SU-DHL-6 (cell line): ENCODE measurements around the gene CALN1.

Source experiments
- H2AFZ ChIP-seq: fragments of 200-600 bp; sonication (generic); 2 replicates; pipeline ENCODE4 v1.6.1; 2014; ENCODE audit warnings: low read depth, mild to moderate bottlenecking, moderate library complexity, mixed read lengths, antibody characterized with exemption, low read length; ENCODE audit not compliant: severe bottlenecking
- H3F3A ChIP-seq: fragments of 200-600 bp; shearing (Covaris generic); 2 replicates; pipeline ENCODE4 v1.6.0; 2016; ENCODE audit warnings: antibody characterized with exemption, mild to moderate bottlenecking; ENCODE audit not compliant: insufficient read depth
- H3K27ac ChIP-seq: fragments of 200-600 bp; sonication (generic); 2 replicates; pipeline ENCODE4 v1.5.1; 2016; ENCODE audit warnings: low read depth, mild to moderate bottlenecking, low read length, moderate library complexity, mixed read lengths
- H3K27me3 ChIP-seq: fragments of 200-600 bp; sonication (generic), shearing (Covaris generic); 2 replicates; pipeline ENCODE4 v1.6.0; 2014; ENCODE audit warnings: mild to moderate bottlenecking, low read length
- H3K36me3 ChIP-seq: fragments of 200-600 bp; sonication (generic); 2 replicates; pipeline ENCODE4 v1.6.1; 2014; ENCODE audit warnings: mild to moderate bottlenecking, low read length, mixed read lengths
- H3K4me2 ChIP-seq: fragments of 300-600, 200-600 bp; shearing (Covaris generic), sonication (generic); 2 replicates; pipeline ENCODE4 v1.6.0; 2014; ENCODE audit warnings: low read length, low read depth, mild to moderate bottlenecking; ENCODE audit not compliant: poor library complexity, severe bottlenecking
- H3K4me3 ChIP-seq: fragments of 200-600 bp; sonication (generic); 2 replicates; pipeline ENCODE4 v1.5.1; 2014; ENCODE audit warnings: antibody characterized with exemption, low read length, mild to moderate bottlenecking, mixed read lengths; ENCODE audit not compliant: insufficient read depth, poor library complexity, severe bottlenecking
- H3K79me2 ChIP-seq: fragments of 200-600 bp; sonication (generic); 2 replicates; pipeline ENCODE4 v1.6.1; 2014; ENCODE audit warnings: mild to moderate bottlenecking, low read length, moderate library complexity; ENCODE audit not compliant: insufficient read depth
- H3K9ac ChIP-seq: fragments of 200-600 bp; sonication (generic); 2 replicates; pipeline ENCODE4 v1.7.0; 2014; ENCODE audit warnings: mild to moderate bottlenecking, low read length
- H3K9me2 ChIP-seq: fragments of 200-600 bp; sonication (generic); replicated peaks from 2 replicates; pipeline ENCODE4 v1.6.1; 2014; ENCODE audit warnings: low read length; ENCODE audit not compliant: insufficient read depth
- H3K9me3 ChIP-seq: fragments of 200-600 bp; sonication (generic); 2 replicates; pipeline ENCODE4 v1.6.1; 2014; ENCODE audit warnings: low read length, mixed read lengths; ENCODE audit not compliant: insufficient read depth
- H4K20me1 ChIP-seq: fragments of 200-600 bp; sonication (generic); 2 replicates; pipeline ENCODE4 v1.6.1; 2014; ENCODE audit warnings: low read depth, mild to moderate bottlenecking, antibody characterized with exemption, low read length, moderate library complexity, mixed read lengths
- EZH2phosphoT487 ChIP-seq: fragments of 200-600 bp; sonication (generic), shearing (Covaris generic); conservative IDR thresholded peaks from 2 replicates; pipeline ENCODE4 v1.6.1; 2018; ENCODE audit warnings: mild to moderate bottlenecking, antibody characterized with exemption, low read length, moderate library complexity, mixed read lengths
- TF ChIP-seq, protein P1 (sequence below): fragments of 200-600 bp; sonication (generic); IDR thresholded peaks from one replicate; pipeline ENCODE4 v1.5.1; 2017; ENCODE audit warnings: antibody characterized with exemption, mild to moderate bottlenecking, low read length, moderate library complexity; ENCODE audit not compliant: insufficient read depth, poor library complexity, severe bottlenecking

Gene CALN1

DNA sequence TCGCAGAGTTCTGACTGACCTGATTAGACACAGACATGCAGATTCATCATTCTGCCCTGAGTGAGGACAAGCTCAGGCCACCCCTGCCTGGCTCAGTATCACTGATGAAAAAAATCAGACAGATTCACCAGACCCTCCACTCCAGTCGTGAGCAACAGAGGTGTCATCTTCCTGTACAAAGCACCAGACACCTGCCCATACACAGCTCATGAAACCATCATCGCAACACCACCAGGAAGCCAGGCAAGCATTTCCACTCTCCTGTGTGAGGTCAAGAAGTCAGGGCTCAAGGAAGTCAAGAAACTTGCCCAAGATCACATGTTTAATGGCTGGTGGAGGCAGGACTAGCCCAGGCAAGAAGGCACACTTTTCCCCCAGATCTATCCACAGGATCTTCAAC is 163.0 kb downstream of the CALN1 start:
- no peaks in the 10 kb centered on the region for H3K36me3 ChIP-seq
- H3F3A ChIP-seq, result no peaks in the 10 kb centered on the region
- H3K4me2 ChIP-seq, result no peak overlapping the region
- no peaks in the 10 kb centered on the region for H3K79me2 ChIP-seq
- H3K27me3 ChIP-seq, result no peaks in the 10 kb centered on the region
- H4K20me1 ChIP-seq, result no peaks in the 10 kb centered on the region
- no peaks in the 10 kb centered on the region for H3K9me3 ChIP-seq
- no peak overlapping the region for H3K27ac ChIP-seq
- no peaks in the 10 kb centered on the region for H3K9me2 ChIP-seq
- no peak overlapping the region for H3K4me3 ChIP-seq
- no peak overlapping the region for H2AFZ ChIP-seq
- TF ChIP-seq, protein P1, sequence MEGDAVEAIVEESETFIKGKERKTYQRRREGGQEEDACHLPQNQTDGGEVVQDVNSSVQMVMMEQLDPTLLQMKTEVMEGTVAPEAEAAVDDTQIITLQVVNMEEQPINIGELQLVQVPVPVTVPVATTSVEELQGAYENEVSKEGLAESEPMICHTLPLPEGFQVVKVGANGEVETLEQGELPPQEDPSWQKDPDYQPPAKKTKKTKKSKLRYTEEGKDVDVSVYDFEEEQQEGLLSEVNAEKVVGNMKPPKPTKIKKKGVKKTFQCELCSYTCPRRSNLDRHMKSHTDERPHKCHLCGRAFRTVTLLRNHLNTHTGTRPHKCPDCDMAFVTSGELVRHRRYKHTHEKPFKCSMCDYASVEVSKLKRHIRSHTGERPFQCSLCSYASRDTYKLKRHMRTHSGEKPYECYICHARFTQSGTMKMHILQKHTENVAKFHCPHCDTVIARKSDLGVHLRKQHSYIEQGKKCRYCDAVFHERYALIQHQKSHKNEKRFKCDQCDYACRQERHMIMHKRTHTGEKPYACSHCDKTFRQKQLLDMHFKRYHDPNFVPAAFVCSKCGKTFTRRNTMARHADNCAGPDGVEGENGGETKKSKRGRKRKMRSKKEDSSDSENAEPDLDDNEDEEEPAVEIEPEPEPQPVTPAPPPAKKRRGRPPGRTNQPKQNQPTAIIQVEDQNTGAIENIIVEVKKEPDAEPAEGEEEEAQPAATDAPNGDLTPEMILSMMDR, result no peak
- no peak for TF ChIP-seq EZH2phosphoT487
- no peak overlapping the region for H3K9ac ChIP-seq

DNA sequence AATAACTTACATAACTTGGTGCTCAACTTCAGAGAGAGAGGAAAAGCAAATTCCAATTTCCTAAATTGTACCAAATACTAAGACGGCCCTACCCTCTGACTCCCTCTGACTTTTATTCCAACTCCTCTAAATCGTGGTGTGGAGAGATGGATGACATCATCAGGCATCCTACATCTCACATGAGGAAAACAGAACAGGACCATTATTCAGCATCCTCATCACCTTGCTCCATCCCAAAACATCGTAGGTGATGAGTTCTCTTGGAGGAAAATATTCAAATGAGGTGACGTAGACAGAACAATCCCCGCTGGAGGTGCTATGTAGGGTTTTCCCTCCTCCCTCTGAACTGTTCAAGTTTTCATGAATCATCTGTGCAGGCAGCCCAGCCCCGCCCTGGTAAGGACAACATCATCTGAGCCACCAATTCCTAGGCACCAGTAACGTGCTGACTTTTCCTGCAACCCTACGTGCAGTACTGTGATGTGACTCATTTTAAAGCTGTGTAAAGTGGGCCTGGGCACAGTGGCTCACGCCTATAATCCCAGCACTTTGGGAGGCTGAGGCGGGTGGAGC is 167.2 kb downstream of the CALN1 start:
- Histone ChIP-seq H3K9ac (no peak overlapping the region), H3K79me2 (no peaks in the 10 kb centered on the region), H3K9me2 (no peaks in the 10 kb centered on the region), H3K4me2 (no peak overlapping the region), H3F3A (no peaks in the 10 kb centered on the region), H3K4me3 (no peak overlapping the region), H3K27ac (no peak overlapping the region), H3K27me3 (no peaks in the 10 kb centered on the region), H2AFZ (no peak overlapping the region), H3K36me3 (no peaks in the 10 kb centered on the region), H3K9me3 (no peaks in the 10 kb centered on the region), H4K20me1 (no peaks in the 10 kb centered on the region)
- TF ChIP-seq, protein P1, result no peak
- TF ChIP-seq EZH2phosphoT487, result no peak

DNA sequence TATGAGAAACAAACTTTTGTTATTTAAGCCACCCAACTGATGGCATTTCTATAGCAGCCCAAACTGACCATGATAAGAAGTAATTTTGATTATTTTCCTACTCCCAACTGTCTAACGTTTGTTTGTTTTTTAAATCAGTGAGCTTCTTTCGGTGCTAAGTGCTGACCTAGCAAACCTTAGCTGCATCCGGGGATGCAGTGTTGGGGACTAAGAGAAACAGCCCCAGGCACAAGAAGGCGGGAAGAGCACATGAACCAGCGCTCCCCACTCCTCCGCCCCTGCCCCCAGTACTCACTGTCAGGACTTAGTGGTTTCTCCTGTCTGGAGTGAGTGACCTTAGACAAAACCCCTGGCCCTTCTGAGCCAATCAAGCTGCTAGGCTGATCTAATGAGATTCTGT is 168.8 kb downstream of the CALN1 start:
- Histone ChIP-seq H3K27ac (no peak overlapping the region), H3K4me2 (no peak overlapping the region), H3K9me2 (no peaks in the 10 kb centered on the region), H3K36me3 (no peaks in the 10 kb centered on the region), H3K9me3 (no peaks in the 10 kb centered on the region), H4K20me1 (no peaks in the 10 kb centered on the region), H3F3A (no peaks in the 10 kb centered on the region), H3K4me3 (no peak overlapping the region), H3K27me3 (no peaks in the 10 kb centered on the region), H3K9ac (no peak overlapping the region), H2AFZ (no peak overlapping the region), H3K79me2 (no peaks in the 10 kb centered on the region)
- TF ChIP-seq, protein P1, result no peak
- no peak for TF ChIP-seq EZH2phosphoT487
